Eye (tissue), 1 donor: ENCODE measurements around the gene BRD7.

Experiments used
- DNase-seq: peaks from one replicate; pipeline ENCODE4 v3.0.0-alpha.2; 2015

BRD7 gene

DNA sequence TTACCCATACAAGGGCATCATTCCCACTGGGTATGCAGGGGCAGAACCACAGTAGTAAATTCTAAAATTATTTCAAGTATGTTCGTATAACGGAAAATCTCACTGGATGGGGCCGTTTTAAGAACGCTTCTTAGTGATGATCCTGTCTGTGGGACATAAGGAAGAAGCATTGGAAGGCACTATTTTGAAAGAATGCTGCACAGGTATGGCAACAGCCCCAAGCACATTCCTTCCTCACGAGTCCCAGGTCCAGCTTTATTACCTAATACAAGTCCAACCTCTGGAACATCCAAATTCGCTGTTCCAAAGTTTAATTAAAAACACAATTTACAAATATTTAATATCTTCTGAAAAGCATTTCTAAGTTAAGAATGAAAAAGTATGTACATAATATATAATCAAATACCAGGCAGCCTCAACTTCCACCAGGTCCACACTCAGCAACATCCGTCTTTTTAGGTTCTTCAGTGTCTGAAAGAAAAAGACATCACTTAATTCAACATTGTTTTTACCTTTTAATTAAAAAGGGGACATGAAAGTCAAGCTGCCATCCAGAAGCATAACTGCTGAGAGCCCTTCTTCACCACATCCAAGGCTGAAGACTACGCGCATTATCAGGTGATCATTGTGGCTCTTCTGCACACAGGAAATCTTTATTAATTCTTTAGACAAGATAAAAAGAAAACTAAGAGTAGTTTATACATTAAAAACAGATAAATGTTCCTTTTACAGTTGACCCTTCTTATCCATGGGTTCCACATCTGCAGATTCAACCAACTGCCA is 49.8 kb downstream of the BRD7 start:
- DNase-seq = no peak

DNA sequence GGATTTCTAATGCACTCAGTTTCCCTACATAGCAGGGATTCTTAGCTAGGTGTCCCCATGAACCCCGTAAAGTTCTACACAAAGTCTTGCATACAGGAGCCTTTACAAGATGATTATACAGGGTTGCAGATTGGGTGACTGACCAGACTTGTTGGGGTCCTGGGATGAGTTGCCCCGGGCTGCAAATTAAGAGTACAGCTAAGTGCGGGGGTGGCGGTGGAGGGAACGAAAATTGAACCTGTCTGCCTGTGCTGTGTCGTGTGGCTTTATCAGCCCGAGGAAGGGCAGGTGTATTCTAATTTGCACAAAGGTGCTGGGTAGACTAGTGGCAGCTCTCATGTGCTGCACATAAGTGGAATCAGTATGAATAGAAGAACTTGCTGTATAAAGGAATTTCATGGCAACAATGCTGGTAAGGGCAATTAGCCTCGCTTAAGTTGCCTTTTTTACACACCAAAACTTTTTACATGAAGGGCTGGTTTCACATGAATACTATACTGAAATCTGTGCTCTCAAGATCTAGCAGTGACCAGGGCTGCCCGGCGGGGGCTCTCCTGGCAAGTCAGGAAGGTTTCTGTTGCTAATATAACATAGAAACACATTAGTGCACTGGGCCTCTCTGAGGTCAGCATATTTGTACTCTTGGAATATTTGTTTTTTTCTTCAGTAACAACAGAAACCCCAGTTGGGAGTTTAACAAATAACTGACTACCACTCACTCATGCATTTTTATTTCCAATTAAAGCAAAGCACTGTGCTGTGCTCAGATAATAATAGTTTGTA is 51.7 kb downstream of the BRD7 start:
- DNase-seq = no peak

GRCh38 chr16:50316102-50316847 is 52.5 kb downstream of the BRD7 start:
- no peak for DNase-seq

DNA sequence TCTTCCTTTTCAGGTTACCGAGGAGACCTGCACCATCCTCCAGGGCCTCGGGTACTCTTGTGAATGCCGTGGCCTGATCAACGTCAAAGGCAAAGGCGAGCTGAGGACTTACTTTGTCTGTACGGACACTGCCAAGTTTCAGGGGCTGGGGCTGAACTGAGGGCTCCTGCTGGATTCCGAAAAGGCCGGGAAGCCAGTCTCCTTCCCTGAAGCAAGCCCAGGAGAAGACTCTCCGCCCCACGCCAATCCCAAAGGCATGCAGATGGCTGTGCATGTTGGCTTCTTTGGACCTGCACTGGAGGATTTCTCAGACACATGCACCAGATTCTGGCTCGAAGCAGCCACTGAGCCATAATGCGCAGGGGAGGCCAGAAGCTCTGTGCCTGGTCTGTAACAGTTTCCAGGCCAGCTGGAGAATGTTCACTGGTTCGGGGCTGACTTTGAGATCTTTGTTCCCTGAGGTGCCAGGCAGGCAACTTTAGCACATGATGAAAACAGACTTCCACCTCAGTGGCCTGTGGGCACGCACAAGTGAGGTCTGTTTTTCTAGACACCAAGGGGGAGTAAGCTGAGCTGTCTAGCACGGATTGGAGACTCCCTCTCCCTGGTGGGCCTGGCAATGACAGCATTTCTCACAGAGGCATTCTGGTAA is 53.3 kb downstream of the BRD7 start:
- no peak for DNase-seq

- no peak for DNase-seq
Measured at GRCh38 chr16:50314665-50315064, 54.1 kb downstream of the BRD7 start.

DNA sequence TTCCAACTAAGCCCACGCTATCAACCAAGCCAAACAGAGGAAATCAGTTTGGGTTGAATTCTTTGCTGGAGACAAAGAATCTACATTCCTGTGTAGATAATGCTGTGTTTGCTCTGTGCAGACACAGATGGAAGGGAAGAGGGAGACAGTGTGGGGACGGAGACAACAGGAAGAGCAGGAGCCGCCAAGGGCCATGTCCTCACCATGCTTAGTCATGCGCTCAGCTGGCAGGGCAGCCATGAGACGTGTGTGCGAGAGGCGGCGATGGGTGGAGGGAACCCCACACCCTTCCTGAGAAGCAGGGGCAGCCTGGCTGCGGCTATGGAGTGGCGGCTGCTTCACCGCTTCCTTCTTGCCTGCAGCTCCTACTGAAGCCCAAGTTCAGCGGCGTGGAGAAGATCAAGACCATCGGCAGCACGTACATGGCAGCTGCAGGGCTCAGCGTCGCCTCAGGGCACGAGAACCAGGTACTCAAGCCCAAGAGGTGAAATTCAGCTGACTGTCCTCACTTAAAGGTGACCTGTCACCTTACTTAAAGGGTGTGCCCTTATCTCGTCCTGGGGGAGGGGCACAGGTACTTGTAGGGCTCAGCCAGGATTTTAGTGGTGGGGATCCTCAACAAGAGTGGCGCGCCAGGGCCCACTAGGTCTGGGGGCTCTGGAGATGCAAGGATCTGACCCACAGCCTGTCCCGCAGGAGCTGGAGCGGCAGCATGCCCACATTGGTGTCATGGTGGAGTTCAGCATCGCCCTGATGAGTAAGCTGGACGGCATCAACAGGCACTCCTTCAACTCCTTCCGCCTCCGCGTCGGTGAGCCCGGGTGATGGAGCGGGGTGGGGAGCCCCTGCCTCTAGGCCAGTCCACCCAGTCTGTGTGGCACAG is 55.0 kb downstream of the BRD7 start:
- DNase-seq = no peak

DNA sequence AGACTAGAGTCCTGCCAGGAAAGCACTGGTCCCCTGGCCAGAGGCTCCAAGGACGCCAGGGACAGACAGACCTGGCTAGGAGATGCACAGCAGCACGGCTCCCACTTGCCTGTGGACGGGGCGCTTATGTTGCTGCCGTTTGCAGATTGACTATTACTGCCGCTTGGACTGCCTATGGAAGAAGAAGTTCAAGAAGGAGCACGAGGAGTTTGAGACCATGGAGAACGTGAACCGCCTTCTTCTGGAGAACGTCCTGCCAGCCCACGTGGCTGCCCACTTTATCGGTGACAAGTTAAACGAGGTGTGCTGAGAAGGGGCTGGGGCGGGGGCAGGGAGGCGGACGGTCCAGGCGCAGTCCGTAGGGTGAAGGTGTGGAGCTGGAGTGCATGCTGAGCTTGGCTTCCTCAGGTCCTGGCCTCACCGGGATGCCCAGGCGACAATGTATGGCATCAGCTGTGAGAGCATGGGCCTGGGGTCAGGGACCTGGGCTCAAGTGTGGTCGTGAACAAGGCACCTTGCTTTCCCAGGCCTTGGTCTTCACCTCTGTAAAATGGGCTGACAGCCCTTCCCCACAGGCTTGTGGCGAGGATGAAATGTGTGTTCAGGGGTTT is 56.8 kb downstream of the BRD7 start:
- no peak for DNase-seq

DNA sequence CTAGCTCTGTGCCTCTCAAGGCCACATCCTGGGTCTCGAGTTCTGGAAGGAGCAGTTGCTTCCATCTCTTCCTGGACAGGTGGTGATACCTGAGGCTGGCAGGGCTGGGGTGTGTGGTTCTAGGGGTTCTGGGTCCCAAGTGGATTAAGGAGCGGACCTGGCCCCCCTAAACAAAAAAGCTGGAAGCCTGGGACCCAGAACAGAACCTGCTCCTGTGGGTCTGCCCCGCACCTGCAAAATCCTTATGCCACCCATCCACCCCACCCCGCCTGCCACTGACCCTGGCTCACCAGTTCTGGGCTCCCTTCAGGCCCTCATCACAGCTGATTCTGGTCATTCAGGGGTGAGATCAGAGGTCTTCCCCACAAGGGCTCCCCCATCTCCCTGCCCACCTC is 57.7 kb downstream of the BRD7 start:
- no peak for DNase-seq

- no peak for DNase-seq
Measured at GRCh38 chr16:50310308-50311133, 58.3 kb downstream of the BRD7 start.

DNA sequence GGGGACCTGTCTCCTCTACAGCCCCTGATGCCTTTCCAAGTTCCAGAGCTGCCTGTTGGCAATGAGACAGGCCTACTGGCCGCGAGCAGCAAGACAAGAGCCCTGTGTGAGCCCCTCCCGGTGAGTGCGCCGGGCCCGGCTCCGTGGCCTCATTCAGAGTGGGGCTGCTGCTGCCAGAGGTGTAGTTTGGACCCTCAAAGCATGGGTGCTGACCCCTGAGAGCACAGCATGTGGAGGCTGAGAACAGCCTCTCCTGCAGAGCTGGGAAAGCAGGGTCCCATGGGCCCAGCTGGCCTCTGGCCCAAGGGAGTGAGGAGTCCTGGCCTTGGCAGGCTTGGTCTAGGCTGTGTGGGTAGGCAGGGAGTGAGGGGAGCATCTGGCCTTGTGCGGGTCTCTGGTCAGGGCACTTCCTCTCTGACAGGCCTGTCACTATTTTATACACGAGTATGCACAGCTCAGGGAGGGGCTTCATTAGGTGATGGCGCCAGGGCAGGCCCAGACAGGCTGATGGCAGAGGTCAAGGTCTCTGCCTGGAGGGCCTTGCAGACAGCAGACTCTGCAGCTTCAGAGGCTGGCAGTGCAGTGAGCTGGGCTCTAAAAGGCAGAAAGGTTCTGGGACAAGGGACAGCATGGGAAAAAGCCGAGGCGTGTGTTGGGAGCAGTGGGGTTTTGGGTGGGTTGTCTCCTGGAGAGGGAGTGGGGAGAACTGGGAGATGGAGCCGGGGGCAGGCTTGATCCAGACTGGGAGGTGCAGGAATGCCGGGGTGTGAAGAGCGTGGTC is 59.1 kb downstream of the BRD7 start:
- peak; percentile 34 for DNase-seq

- DNase-seq = no peak
Measured at GRCh38 chr16:50309156-50309526, 59.6 kb downstream of the BRD7 start.

DNA sequence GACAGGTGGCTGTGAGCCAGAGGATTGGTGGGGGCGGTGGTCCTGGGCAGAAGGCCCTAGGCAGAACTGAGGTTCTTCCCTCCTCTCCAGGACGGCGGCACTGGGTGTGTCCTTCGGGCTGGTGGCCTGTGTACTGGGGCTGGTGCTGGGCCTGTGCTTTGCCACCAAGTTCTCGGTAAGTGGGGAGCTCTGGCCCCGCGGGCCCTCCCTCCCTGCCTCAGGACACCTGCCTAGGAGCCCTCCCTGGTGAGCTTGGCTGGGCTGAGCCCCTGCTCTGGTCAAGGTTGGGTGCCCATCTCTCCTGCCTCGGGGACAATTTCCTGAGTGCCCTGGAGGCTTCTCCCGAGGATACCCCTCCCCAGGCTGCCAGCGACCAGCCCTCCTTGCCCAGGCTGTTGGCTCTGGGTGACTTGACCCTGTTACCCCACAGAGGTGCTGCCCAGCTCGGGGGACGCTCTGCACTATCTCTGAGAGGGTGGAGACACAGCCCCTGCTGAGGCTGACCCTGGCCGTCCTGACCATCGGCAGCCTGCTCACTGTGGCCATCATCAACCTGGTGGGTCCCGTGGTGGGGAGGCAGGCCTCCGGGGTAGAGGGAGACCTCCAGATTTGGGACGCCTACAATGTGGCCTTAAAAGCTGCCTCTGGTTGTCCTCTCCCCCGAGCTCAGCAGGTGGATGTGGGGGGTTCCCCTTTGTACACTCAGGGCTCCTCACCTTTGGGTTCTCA is 60.4 kb downstream of the BRD7 start:
- DNase-seq = no peak

GRCh38 chr16:50306287-50306686 is 62.5 kb downstream of the BRD7 start:
- DNase-seq = no peak

GRCh38 chr16:50305441-50306061 is 63.2 kb downstream of the BRD7 start:
- DNase-seq = no peak

- DNase-seq = no peak
Measured at GRCh38 chr16:50304467-50305440, 64.0 kb downstream of the BRD7 start.

- DNase-seq = no peak
Measured at GRCh38 chr16:50303605-50304466, 65.0 kb downstream of the BRD7 start.
